ENCODE measurements around the gene RNF123.
"Not testable (repeated sequence)": the region's sequence is repeated elsewhere in the genome, so short reads cannot be mapped to it uniquely, and the experiment has no call there.

GRCh38 chr3:49686346-49686745, 3.0 kb upstream of the RNF123 start:
- not testable (repeated sequence) for TF ChIP-seq FOXJ3 (CRISPR knock-in tag; IDR thresholded peaks at IDR 0.05; ENCODE audit: borderline replicate concordance); CTCF (IDR thresholded peaks at IDR 0.05); ZNF263 (CRISPR knock-in tag; IDR thresholded peaks at IDR 0.05; ENCODE audit: low read depth); ATF2 (CRISPR knock-in tag; IDR thresholded peaks at IDR 0.05; ENCODE audit: borderline replicate concordance, low read depth); ARID4B (CRISPR knock-in tag; IDR thresholded peaks at IDR 0.05; ENCODE audit: borderline replicate concordance); ELF4 (CRISPR knock-in tag; IDR thresholded peaks at IDR 0.05; ENCODE audit: low read depth); PRDM15 (CRISPR knock-in tag; IDR thresholded peaks at IDR 0.05); MXD4 (CRISPR knock-in tag; IDR thresholded peaks at IDR 0.05; ENCODE audit: borderline replicate concordance); ATF3 (CRISPR knock-in tag; conservative IDR thresholded peaks at IDR 0.05); E2F4 (CRISPR knock-in tag; IDR thresholded peaks at IDR 0.05; ENCODE audit: borderline replicate concordance, low read depth)
